ENCODE measurements around the gene SRXN1.
"Not testable (repeated sequence)": the region's sequence is repeated elsewhere in the genome, so short reads cannot be mapped to it uniquely, and the experiment has no call there.

The SRXN1 gene

DNA sequence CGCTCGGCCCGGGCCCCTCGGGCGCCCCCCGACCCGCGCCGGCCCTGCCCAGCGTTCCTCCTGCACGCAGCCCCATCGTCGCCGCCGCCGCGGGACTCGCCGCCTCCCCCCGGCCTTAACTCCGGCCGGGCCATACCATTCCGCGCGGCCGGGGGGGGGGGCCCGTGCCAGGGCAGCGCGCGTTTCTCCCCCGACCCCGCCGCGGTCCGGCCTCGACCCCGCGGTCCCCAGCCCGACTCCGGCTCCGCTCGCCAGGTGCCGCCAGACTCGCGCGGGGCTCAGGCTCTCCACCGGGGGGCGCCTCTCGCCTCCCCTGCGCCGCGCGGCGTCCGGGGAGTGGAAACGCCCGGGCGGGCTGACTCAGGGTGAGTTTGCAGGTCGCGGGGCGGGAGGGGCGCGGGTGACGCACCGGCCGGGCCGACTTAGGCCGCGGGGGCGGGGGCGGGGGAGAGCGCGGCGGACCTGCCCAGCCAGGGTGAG lies at the start of gene SRXN1:
Gene SRXN1, minus strand, starts transcription at position 91 of the 480 bp plus-strand sequence. Its CDS starts 15 bp downstream, at position 76.
- peak in 51 of 56 donors; percentile 10 to 85 (median 59) for DNase-seq

GRCh38 chr20:701401-702129 lies 48.6 kb upstream of the SRXN1 start:
- peak in 2 of 56 donors; percentile 2 to 17 for DNase-seq

DNA sequence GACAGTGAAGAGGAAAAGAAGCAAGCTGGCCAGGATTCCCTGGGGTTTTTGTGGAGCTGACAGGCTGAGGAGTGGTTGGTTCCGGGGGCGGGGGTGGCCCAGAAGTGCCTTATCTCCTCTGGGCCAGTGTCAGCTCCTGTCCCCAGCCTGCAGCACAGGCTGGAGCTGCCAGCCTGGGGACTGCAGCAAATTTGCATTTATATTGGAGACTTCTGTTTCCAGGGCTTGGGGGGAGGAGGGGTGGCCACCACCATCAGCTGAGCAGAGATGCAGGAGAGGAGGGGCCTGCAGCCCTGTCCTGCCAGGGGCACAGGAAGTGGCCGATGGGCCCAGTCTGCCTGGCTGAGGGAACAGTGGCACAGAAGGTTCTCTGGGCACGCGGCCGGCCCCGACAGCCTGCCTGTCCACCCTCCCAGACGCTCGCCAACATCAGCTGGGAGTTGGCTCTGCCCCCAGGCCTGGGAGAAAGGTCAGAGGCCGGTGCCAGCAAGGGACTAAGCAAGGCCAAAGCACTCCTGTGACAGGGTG lies 46.9 kb upstream of the SRXN1 start:
- peak in 45 of 56 donors; percentile 3 to 86 (median 52) for DNase-seq

- DNase-seq = no peak
Observed at GRCh38 chr20:699342-699741, 46.3 kb upstream of the SRXN1 start.

- no peak for DNase-seq
Observed at GRCh38 chr20:698276-698675, 45.3 kb upstream of the SRXN1 start.

DNA sequence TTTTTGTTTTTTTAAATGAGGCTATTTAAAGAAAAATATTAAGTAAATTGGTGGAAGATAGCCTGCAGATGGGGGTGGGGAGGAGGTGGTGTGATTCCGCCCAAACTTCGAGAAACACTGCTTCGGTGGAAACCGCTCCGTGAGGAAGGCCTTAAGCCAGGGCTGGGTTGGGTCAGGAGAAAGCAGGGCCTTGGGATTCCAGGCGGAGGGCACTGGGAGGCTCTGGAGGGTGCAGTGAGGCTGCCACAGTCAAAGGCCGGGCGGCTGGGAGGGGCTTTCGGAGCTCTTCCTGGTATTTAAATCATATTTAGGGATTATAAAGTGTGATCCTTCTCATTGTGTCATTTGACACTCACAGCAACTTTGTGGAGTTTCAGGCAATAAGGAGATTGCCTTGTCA lies 44.8 kb upstream of the SRXN1 start:
- no peak for DNase-seq

GRCh38 chr20:695165-695866 lies 42.3 kb upstream of the SRXN1 start:
- DNase-seq = no peak

- no peak for DNase-seq
Observed at GRCh38 chr20:694496-694895, 41.5 kb upstream of the SRXN1 start.

DNA sequence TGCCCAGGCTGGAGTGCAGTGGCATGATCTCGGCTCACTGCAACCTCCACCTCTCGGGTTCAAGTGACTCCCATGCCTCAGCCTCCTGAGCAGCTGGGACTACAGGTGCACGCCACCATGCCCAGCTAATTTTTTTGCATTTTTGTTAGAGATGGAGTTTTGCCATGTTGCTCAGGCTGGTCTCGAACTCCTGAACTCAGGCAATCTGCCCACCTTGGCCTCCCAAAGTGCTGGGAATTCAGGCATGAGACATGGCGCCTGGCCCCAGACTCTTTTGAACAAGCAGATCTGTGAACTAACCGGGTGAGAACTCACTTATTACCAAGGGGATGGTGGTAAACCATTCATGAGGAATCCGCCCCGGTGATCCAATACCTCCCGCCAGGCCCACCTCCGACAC lies 40.8 kb upstream of the SRXN1 start:
- not testable (repeated sequence) for DNase-seq

- DNase-seq = no peak
Observed at GRCh38 chr20:692044-692443, 39.0 kb upstream of the SRXN1 start.

GRCh38 chr20:689947-690346 lies 36.9 kb upstream of the SRXN1 start:
- DNase-seq = no peak

GRCh38 chr20:689348-689747 lies 36.3 kb upstream of the SRXN1 start:
- DNase-seq = no peak

GRCh38 chr20:688809-689212 lies 35.8 kb upstream of the SRXN1 start:
- peak in 21 of 56 donors; percentile 9 to 71 (median 34) for DNase-seq

DNA sequence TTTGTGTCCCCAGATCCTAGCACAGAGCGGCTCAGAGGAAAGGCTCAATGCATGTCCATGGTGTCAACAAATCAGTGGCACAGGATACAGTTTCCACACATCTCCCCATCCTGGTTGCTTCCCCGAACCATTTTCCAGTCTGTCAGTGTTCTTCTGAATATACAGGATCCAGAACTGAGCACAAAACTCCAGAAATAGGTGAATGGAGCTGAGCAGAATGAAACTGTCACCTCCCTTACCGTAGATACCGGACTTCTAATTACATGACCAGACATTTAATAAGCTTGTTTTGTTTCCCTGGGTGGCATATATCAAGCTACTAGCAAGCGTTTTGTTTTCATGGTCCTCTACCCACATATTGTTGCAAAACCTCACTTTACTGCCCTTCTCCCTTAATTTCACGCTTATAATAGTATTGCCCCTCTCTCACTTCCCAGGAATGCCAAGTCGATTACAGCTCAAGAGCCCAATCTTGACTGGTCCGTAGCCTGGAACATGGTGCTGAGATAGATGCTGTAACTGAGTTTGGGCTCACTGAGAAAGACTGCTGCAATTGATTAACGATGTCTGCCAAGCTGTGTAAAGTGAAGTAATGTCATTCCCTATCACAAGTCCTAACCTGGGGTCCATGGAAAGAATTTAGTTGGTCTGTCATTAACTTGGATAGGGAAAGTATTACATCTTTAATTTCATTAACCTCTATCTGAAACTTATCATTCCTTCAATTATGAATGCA lies 34.6 kb upstream of the SRXN1 start:
- DNase-seq = no peak

- no peak for DNase-seq
Observed at GRCh38 chr20:684676-685319, 31.8 kb upstream of the SRXN1 start.

DNA sequence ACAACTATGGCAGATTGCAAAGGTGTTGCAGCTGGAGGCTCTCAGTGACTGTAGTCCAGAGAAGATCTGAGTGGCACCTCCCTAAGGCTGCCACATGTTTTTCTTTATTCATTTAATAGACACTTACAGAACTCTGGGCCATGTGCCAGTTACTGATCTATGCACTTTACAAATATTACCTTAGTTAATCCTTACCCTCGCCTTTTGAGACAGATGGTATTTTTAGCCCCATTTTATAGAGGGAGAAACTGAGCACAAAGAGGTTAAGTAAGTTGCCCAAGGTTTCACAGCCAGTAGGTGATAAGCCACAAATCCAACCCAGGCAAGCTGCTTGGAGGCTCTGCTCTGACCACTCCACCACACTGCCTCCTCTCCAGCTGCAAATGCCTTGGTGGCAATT lies 29.1 kb upstream of the SRXN1 start:
- DNase-seq = no peak

DNA sequence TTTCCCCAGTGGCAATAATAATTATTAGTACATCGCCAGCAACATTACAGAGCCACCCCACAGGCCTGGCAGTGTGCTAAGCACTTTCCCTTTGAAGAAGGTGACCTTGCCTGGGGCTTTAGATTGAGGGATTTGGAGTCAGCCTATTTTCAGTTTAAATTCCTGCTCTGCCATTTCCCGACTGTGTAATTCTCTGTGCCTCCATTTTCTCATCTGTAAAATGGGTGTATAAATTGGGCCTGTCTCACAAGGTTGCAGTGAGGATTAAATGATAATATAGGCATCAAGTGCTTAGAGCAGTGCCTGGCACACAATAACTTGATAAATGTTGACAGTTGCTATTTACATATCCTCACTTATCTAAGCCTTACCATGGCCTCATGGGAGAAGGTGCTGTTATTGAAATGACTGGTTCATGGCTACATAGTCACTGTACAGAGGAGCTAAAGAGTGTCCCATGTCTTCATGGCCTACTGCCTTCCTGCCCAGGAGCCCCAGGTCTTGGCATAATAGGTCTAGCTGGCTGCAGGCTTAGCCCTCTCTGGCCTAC lies 27.7 kb upstream of the SRXN1 start:
- DNase-seq = no peak

DNA sequence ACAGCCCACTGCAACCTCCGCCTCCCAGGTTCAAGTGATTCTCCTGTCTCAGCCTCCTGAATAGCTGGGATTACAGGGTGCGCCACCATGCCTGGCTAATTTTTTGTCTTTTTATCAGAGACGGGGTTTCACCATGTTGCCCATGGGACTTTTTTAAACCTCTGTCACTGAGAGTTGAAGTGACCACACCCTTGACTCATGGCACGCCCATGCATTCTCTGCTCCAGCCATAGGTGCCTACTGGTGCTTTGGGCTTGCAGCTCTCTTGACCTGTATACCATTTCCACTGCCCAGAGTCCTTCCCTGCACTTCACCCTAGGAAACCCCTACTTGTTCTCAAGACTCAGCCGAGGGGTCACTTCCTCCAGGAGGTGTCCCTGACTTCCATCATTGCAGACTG lies 25.0 kb upstream of the SRXN1 start:
- no peak for DNase-seq

DNA sequence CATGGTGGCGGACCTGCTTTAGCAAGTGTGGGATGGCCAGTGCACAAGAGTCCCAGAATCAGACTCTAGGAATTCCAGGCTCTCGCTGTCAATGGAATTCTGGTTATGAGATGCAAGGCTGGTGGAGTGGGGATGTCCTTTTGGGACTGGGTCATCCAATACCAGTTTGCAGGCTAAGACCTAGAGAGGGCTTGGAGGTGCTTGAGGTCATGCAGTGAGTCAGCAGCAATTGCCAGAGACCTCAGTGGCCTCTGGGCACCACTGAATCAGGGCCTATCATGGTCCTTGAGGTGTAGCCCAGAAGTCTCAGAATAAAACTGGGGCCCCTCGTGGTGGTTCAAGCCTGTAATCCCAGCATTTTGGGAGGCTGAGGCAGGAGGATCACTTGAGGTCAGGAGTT lies 24.0 kb upstream of the SRXN1 start:
- no peak for DNase-seq

DNA sequence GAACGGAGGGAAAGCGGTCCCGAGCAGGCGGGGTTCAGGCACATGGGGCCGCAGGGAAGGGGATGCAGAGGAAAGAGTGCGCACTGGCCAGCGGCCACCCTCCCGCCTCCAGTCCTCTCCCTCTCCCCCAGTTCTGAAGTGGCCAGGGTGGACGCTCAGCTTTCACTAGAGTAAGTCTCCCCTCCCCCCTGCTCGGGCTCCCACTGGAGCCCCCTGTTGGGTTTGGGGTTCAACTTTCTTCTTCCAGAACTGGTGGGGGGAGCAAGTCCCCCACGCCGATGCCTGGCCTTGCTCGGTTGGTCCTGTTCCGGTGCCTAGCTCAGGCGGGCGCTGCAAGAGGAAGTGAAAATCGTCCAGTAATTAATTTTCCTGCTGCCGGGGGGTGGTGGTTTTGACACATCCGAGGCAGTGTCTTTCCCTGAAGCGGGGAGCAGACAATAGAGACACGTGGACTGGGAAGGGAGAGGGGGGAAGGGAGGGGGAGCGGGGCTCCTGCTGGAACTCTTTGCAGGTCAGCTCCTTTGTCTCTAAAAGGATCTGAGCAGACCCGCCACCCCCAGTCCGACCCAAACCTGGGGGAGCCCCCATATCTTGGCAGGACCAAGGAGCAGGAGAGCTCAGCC lies 23.4 kb upstream of the SRXN1 start:
- peak in 2 of 56 donors; percentile 20 to 29 for DNase-seq
